Nucleus accumbens (tissue), 56 donors: ENCODE data around the gene COG3.
"Not testable (repeated sequence)": the region's sequence is repeated elsewhere in the genome, so short reads cannot be mapped to it uniquely, and the experiment has no call there.

Experiments used
- DNase-seq, 56 donors: peaks; one replicate each; lab custom pipeline; 2025; lab: John Stamatoyannopoulos, UW

Gene COG3, protein sequence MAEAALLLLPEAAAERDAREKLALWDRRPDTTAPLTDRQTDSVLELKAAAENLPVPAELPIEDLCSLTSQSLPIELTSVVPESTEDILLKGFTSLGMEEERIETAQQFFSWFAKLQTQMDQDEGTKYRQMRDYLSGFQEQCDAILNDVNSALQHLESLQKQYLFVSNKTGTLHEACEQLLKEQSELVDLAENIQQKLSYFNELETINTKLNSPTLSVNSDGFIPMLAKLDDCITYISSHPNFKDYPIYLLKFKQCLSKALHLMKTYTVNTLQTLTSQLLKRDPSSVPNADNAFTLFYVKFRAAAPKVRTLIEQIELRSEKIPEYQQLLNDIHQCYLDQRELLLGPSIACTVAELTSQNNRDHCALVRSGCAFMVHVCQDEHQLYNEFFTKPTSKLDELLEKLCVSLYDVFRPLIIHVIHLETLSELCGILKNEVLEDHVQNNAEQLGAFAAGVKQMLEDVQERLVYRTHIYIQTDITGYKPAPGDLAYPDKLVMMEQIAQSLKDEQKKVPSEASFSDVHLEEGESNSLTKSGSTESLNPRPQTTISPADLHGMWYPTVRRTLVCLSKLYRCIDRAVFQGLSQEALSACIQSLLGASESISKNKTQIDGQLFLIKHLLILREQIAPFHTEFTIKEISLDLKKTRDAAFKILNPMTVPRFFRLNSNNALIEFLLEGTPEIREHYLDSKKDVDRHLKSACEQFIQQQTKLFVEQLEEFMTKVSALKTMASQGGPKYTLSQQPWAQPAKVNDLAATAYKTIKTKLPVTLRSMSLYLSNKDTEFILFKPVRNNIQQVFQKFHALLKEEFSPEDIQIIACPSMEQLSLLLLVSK

DNA sequence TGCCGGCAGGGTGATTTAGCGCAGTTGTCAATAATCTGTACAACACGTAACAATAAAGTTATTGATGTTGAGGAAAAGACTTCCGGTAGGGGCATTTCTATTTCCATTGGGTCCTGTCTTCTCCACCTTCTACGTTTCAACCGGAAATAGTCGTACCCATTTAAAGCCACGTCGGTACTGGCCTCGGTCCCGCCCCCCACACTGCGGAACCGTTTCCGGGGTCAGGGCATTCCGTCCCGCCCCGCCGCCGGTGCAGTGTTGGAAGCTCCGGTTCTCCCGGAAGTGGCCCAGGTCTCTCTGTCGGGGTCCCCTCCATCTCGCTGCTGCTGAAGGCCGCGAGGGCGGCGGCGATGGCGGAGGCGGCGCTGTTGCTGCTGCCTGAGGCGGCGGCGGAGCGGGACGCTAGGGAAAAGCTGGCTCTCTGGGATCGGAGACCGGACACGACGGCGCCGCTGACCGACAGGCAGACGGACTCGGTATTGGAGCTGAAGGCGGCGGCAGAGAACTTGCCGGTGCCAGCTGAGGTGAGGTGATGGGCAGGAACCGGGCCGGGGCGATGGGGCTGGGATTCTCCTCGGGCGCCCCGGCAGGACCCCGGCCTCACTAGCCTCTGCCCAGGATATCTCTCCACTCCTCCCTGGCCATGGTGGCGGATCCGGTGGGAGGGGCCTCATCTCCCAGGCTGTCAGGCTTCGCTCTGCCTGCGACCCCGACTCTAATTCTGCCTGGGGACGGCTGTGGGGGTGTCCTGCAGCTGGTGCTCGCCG, at the start of gene COG3:
COG3 (plus strand) TSS at position 253 of the 767 bp plus-strand sequence; CDS start at position 351, 98 bp downstream.
- DNase-seq: peak; percentile 66 to 96 (median 90)

DNA sequence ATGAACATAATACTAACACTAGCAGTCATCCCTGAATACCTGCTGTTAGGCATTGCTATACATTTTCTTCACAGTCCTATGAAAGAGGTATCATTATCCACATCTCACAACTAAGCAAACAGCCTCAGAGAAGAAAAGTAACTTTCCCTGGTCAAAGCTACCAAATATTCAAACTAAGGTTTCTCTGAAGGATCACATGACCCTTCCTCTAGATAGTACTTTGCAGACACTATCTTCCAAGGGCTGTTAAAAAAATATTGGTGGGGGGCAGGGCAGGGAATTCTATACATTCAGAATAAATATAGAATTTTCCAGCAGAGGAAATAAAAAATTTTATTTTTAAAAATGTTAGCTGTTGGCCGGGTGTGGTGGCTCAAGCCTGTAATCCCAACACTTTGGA, 49.6 kb upstream of the COG3 start:
- no peak for DNase-seq

GRCh38 chr13:45416516-45417128, 48.1 kb upstream of the COG3 start:
- no peak for DNase-seq

DNA sequence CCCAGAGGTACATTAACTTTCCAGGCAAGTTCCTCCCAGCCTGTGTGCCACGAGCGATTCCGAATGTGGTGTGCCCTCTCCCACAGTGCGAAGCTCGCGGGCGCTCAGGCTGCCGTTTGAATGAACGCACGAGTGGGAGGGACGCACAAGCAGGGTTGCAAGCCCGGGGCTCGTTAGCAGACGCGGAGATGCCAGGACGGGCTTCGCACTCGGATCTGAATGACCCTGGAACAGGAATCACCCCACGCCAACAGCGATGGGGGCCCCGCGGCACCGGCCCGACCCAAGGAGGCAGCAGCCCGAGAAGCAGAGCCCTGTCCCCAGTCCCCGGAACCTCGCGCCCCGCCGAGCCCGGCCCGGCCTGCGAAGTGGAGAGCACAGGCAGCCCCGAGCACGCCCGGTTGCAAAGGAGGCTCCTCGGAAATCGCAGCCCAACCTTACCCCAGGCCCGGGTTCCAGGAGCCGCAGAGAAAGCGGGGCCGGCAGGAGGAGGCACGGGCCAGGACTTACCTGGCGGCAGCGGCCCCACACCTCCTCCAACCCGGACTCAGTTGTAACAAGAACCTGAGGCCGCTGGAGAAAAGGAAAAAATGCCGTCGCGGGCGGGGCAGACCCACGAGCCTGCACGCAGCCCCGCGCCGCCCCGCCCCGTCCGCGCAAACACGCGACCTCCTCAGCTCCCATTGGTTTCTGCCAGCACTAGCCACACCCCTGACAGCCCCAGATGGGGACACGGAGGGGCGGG, 46.8 kb upstream of the COG3 start, which contains the start of gene SLC25A30:
SLC25A30 (minus strand) TSS at position 584 of the 745 bp plus-strand sequence. CDS start 6,948 bp downstream, outside the sequence.
- peak; percentile 30 to 95 (median 81) for DNase-seq

DNA sequence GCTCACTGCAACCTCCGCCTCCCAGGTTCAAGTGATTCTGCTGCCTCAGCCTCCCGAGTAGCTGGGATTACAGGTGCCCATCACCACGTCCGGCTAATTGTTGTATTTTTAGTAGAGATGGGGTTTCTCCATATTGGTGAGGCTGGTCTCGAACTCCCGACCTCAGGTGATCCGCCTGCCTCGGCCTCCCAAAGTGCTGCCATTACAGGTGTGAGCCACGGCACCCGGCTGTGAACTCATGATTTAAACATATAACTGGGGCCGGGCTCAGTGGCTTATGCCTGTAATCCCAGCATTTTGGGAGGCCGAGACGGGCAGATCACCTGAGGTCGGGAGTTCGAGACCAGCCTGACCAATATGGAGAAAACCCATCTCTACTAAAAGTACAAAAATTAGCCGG, 45.4 kb upstream of the COG3 start:
- not testable (repeated sequence) for DNase-seq

- no peak for DNase-seq
These were observed 44.8 kb upstream of the COG3 start for GRCh38 chr13:45419945-45420344.

DNA sequence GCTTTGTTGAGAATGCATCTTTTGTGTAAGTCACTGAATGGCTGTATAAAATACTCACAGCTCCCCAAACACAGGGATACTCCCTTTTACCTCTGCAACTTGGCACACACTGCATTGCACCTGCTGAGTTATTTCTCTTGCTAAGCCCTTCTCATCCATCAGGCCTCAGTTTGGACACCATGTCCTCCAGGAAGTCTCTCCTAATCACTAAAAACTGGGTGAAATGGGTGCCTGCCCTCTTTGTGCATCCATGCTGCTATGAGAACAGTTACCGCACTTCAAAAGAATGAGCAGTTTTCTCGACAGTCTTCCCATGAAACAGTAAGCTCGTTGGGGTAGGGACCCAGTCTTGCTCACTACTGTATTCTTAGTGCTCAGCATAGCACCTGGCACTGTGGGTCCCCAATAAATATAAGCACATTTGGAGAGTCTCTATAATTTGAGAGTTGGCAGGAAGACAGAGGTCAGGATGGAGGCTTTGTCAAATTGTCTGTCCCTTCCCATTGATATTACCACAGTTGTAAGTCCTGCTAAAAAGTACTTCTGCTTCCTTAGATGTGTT, 41.9 kb upstream of the COG3 start:
- DNase-seq: no peak

DNA sequence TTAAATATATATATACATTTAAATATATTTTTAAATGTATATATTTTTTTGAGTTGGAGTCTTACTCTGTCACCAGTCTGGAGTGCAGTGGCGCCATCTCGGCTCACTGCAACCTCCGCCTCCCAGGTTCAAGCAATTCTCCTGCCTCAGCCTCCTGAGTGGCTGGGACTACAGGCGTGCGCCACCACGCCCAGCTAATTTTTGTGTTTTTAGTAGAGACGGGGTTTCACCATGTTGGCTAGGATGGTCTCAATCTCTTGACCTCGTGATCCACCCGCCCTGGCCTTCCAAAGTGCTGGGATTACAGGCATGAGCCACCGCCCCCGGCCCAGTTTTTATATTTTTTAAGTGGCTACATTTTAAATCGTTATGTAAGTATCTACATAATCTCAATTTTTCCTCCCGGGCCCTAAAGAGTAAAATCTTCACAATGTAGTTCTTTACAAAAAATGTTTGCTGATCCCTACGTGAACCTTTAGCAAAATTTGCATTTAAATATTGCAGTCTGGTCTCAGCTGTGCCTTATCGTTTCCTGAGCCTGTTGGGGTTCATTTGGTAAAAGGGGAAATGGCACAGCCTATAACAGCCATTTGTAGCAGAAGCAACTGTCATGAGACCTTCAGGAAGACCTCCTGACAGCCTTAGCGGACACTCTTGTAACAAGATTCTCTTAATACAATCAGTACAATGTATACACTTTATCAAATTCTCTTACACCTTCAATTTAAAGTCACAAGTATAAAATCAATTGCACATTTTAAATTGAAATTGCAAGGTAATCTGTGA, 38.5 kb upstream of the COG3 start:
- DNase-seq: not testable (repeated sequence)

DNA sequence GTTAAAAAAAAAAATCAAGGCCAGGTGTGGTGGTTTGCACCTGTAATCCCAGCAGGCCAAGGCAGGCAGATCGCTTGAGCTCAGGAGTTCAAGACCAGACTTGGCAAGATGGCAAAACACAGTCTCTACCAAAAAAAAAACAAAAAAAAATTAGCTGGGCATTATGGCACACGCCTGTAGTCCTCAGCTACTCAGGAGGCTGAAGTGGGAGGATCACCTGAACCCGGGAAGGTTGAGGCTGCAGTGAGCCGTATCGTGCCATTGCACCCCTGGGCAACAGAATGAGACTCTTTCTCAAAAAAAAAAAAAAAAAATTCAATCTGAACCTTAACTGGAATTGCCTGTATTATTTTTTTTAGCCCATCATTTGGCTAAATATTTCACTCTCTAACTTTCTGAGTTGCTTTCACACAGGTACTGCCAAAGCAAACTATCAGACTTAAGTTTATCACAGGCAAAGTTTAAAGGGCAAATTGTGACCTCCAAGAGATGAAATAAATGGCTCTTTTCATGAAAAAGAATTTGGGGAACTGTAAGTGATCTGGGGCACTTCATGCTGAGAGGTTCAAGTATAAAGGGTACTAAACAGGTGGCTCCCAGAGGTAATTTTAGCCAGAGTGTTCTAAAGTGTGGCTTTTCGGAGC, 31.9 kb upstream of the COG3 start:
- no peak for DNase-seq

- DNase-seq: no peak
These were observed 31.4 kb upstream of the COG3 start for GRCh38 chr13:45433381-45433790.

- DNase-seq: no peak
These were observed 30.0 kb upstream of the COG3 start for GRCh38 chr13:45434556-45435371.

DNA sequence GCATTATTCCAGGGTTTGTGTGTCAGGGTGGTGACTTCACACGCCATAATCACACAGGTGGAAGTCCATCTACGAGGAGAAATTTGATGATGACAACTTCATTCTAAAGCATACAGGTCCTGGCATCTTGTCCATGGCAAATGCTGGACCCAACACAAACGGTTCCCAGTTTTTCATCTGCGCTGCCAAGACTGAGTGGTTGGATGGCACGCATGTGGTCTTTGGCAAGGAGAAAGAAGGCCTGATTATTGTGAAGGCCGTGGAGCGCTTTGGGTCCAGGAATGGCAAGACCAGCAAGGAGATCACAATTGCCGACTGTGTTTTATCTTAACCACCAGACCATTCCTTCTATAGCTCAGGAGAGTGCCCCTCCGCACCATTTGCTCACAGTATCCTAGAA, 28.4 kb upstream of the COG3 start:
- no peak for DNase-seq

DNA sequence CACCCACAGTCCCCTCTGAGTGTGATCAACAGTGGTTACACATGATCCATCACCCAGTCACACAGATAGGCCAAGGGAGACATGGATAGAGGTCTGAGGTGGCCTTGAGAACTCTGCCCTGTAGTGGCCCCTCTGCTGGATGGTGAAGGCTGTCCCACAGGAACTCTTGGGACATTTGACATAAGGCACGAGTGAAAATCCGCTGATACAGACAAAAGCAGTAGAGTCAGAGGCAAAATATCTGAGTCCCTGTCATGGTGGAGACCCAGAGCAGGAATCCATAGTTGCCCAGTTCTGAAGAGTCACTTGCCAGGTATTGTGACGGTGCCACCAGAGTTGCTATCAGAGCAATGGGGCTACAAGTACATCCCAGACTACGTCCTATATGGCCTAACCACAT, 27.8 kb upstream of the COG3 start:
- DNase-seq: no peak

DNA sequence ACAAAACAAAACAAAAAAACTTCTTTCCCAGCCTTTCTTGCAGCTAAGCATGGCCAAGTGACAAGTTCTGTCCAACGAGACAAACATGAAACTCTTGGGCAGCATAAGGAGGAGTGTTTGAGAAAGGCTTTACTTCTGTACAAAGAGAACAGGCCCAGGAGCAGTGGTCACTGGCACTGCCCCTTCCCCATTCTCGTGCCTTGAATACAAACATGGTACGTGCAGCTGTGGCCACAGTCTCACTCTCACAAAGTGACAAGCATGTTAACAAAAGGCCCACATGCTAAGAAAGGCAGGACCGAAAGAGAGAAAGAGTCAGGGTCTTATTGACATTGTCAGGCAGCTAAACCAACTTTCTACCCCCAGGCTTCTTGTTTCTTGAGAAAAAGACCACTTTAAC, 26.8 kb upstream of the COG3 start:
- DNase-seq: no peak

GRCh38 chr13:45439008-45439407, 25.7 kb upstream of the COG3 start:
- no peak for DNase-seq

- no peak for DNase-seq
These were observed 24.8 kb upstream of the COG3 start for GRCh38 chr13:45439781-45440462.
